Uterus (tissue), 4 donors: ENCODE data around the gene MAPRE3. TPM values are rescaled to one million over a fixed set of nuclear protein-coding genes. Genes with fewer than 3 reads are reported as not detected.

ENCODE experiments used
- DNase-seq, 2 donors: peaks; one replicate each; pipeline ENCODE4 v3.0.0-alpha.2; 2019 to 2020
- H3K27ac ChIP-seq, 2 donors: fragments of 200-600 bp; sonication (generic); 1 replicate in 1 of 2; 2 replicates in 1 of 2; pipeline ENCODE4 v1.5.1; 2016 to 2018
- H3K27me3 ChIP-seq, 2 donors: fragments of 200-600 bp; sonication (generic); one replicate each; pipeline ENCODE4 v1.5.1; 2018 to 2019; ENCODE audit warnings: control low read depth in 1 of 2
- H3K36me3 ChIP-seq, 2 donors: fragments of 200-600 bp; sonication (generic); one replicate each; pipeline ENCODE4 v1.5.1; 2019; ENCODE audit warnings: control low read depth in 1 of 2
- H3K4me1 ChIP-seq, 2 donors: fragments of 200-600 bp; sonication (generic); one replicate each; pipeline ENCODE4 v1.5.1; 2018 to 2019; ENCODE audit warnings: control low read depth in 1 of 2
- H3K4me3 ChIP-seq, 2 donors: fragments of 200-600 bp; sonication (generic); 1 replicate in 1 of 2; 2 replicates in 1 of 2; pipeline ENCODE4 v1.5.1; 2018 to 2019; ENCODE audit warnings: mild to moderate bottlenecking in 1 of 2
- H3K9me3 ChIP-seq, 2 donors: fragments of 200-600 bp; sonication (generic); one replicate each; pipeline ENCODE4 v1.5.1; 2019; ENCODE audit warnings: control low read depth in 1 of 2
- POLR2A ChIP-seq, 2 donors: fragments of 450-650 bp; IDR thresholded peaks; one replicate each; pipeline ENCODE4 v1.6.1; 2016; ENCODE audit warnings: antibody characterized with exemption in 2 of 2, mild to moderate bottlenecking in 1 of 2, moderate library complexity in 1 of 2
- intact Hi-C: fragments of 100-400 bp; cut with DNase I; formaldehyde crosslinking; loops from one replicate; pipeline ENCODE4 v1.15.1; 2023; ENCODE audit warnings: low total_unique reads
- total RNA-seq, 4 donors: library from RNA; depleted of rRNA in 3 of 4; stranded (reverse); fragments of >200 nt in 3 of 4; gene quantifications; one replicate each; pipeline versions ENCODE4 v1.1.0 to v1.2.4, GENCODE V29; 2014 to 2023
- TF ChIP-seq, protein P1 (sequence below), 4 experiments: fragments of 200-600 bp in 2 of 4; fragments of 450-650 bp in 2 of 4; sonication (generic) in 2 of 4; IDR thresholded peaks; one replicate each; pipeline ENCODE4 v1.5.1; 2016 to 2019; ENCODE audit warnings: antibody characterized with exemption in 4 of 4, mild to moderate bottlenecking in 2 of 4, moderate library complexity in 1 of 4
- donor health status: DM: yes; HTN: yes; CAD: no.

Gene MAPRE3
- total RNA-seq, 4 donors from 2014 or later, result 2.9 to 49.6 (median 4.9) TPM

DNA sequence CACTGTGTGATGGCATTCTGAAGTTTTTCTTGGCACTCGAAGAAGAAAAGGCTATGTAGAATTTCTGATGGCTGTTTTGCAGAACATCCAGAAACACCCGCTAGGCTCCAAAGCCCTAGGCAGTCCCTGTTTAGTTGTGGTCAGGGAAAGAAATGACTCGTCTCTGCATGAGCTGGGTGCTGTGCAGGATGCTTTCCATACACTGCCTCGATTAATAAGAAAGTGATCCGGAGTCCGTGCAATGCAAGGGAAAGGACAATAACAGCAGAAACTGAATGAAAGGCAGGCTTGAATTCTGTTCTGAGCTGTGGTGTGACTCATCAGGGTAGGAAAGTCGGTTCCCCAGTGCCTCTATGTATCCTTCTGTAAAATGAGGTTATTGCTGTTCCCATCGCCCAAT, 18.7 kb downstream of the MAPRE3 start:
- Histone ChIP-seq H3K4me1 (no peaks in the 10 kb centered on the region), H3K27me3 (no peaks in the 10 kb centered on the region), H3K27ac (no peak overlapping the region), H3K36me3 (no peaks in the 10 kb centered on the region), H3K9me3 (no peaks in the 10 kb centered on the region), H3K4me3 (no peak overlapping the region)
- intact Hi-C loops, result no loop called here
- TF ChIP-seq, protein P1, sequence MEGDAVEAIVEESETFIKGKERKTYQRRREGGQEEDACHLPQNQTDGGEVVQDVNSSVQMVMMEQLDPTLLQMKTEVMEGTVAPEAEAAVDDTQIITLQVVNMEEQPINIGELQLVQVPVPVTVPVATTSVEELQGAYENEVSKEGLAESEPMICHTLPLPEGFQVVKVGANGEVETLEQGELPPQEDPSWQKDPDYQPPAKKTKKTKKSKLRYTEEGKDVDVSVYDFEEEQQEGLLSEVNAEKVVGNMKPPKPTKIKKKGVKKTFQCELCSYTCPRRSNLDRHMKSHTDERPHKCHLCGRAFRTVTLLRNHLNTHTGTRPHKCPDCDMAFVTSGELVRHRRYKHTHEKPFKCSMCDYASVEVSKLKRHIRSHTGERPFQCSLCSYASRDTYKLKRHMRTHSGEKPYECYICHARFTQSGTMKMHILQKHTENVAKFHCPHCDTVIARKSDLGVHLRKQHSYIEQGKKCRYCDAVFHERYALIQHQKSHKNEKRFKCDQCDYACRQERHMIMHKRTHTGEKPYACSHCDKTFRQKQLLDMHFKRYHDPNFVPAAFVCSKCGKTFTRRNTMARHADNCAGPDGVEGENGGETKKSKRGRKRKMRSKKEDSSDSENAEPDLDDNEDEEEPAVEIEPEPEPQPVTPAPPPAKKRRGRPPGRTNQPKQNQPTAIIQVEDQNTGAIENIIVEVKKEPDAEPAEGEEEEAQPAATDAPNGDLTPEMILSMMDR (IDR thresholded peaks at IDR 0.05), result no peak
- no peak for TF ChIP-seq POLR2A (IDR thresholded peaks at IDR 0.05)
- DNase-seq, result no peak

GRCh38 chr2:26991717-26992116, 21.3 kb downstream of the MAPRE3 start:
- no peaks in the 10 kb centered on the region for H3K27me3 ChIP-seq
- no peak for DNase-seq
- no peak overlapping the region for H3K27ac ChIP-seq
- no peaks in the 10 kb centered on the region for H3K4me1 ChIP-seq
- no peaks in the 10 kb centered on the region for H3K9me3 ChIP-seq
- no peak overlapping the region for H3K4me3 ChIP-seq
- intact Hi-C loops, result no loop called here
- TF ChIP-seq POLR2A (IDR thresholded peaks at IDR 0.05), result no peak
- TF ChIP-seq, protein P1 (IDR thresholded peaks at IDR 0.05), result no peak
- no peaks in the 10 kb centered on the region for H3K36me3 ChIP-seq

- Histone ChIP-seq H3K4me1 (no peaks in the 10 kb centered on the region), H3K4me3 (no peak overlapping the region), H3K27ac (no peak overlapping the region), H3K36me3 (no peaks in the 10 kb centered on the region), H3K27me3 (no peaks in the 10 kb centered on the region), H3K9me3 (no peaks in the 10 kb centered on the region)
- no peak for DNase-seq
- intact Hi-C loops, result no loop called here
- TF ChIP-seq, protein P1 (IDR thresholded peaks at IDR 0.05), result no peak
- no peak for TF ChIP-seq POLR2A (IDR thresholded peaks at IDR 0.05)
Measured at GRCh38 chr2:26993768-26994167, 23.3 kb downstream of the MAPRE3 start.

GRCh38 chr2:26994983-26995382, 24.5 kb downstream of the MAPRE3 start:
- TF ChIP-seq POLR2A (IDR thresholded peaks at IDR 0.05), result no peak
- TF ChIP-seq, protein P1 (IDR thresholded peaks at IDR 0.05), result no peak
- no peaks in the 10 kb centered on the region for H3K4me1 ChIP-seq
- intact Hi-C loops, result no loop called here
- no peaks in the 10 kb centered on the region for H3K27me3 ChIP-seq
- H3K36me3 ChIP-seq, result no peaks in the 10 kb centered on the region
- H3K9me3 ChIP-seq, result no peaks in the 10 kb centered on the region
- no peak overlapping the region for H3K27ac ChIP-seq
- no peak for DNase-seq
- H3K4me3 ChIP-seq, result no peak overlapping the region

- intact Hi-C loops, result no loop called here
- Histone ChIP-seq H3K4me3 (no peak overlapping the region), H3K9me3 (no peaks in the 10 kb centered on the region), H3K36me3 (no peaks in the 10 kb centered on the region), H3K4me1 (no peaks in the 10 kb centered on the region), H3K27me3 (no peaks in the 10 kb centered on the region), H3K27ac (no peak overlapping the region)
- TF ChIP-seq, protein P1 (IDR thresholded peaks at IDR 0.05), result no peak
- TF ChIP-seq POLR2A (IDR thresholded peaks at IDR 0.05), result no peak
- DNase-seq, result no peak
Measured at GRCh38 chr2:26997394-26997793, 27.0 kb downstream of the MAPRE3 start.
